GM21360 (cell line): ENCODE data around the gene ADCY5.
"Not testable (repeated sequence)": the region's sequence is repeated elsewhere in the genome, so short reads cannot be mapped to it uniquely, and the experiment has no call there.

ENCODE experiments used
- ATAC-seq: cut with Tn5 transposase; IDR thresholded peaks from one replicate; pipeline ENCODE4 v1.9.1; 2021; ENCODE audit warnings: mild to moderate bottlenecking, moderate library complexity; ENCODE audit not compliant: unreplicated experiment

ADCY5 gene

GRCh38 chr3:123277106-123277505 is 171.8 kb downstream of the ADCY5 start:
- no peak for ATAC-seq

GRCh38 chr3:123276346-123277006 is 172.4 kb downstream of the ADCY5 start:
- no peak for ATAC-seq

DNA sequence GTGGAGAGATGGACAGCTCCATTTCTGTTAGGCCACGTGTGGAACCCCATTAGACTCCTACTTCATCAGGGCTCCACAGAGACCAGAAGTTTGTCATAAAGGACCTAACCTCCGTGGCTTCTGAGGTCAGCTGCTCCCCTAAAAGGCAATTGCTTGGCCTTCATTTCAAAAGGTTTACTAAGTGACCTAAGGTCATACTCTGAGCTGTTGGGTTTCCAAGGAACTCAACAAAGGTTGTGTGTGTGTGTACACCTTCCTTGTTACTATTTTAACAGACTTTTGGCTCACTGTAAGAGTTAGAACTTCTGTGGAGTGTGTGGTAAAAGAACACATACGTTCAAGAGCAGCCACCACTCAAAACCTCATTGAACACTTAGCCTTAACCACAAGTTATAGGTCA is 173.2 kb downstream of the ADCY5 start:
- ATAC-seq, result no peak

GRCh38 chr3:123272547-123272946 is 176.3 kb downstream of the ADCY5 start:
- ATAC-seq, result no peak

DNA sequence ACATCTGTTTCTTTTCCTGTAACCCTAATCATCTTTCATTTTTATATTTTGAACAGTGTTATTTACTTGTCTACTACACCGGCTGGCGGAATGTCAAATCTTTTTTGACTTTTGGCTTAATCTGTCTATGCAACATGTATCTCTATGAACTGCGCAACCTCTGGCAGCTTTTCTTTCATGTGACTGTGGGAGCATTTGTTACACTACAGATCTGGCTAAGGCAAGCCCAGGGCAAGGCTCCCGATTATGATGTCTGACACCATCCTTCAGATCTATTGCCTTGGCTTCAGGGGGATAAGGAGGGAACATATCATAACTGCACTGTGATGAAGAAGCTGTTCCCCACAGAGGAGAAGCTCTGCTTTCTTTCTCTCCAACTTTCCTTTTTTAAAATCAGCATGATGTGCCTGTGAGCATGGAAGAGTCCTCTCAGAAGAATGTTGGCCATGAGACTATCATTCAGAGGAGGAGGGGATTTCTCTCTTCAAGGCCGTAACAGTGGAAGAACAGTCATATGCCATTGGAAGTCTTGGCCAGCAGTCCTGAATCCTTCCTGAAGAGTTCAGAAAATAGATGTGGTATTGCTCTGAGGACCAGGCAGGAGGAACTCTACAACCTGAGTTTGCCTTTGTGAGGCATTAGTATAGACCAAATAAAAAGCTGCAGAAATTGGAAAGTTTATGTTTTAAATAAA is 177.3 kb downstream of the ADCY5 start:
- no peak for ATAC-seq

GRCh38 chr3:123270818-123271217 is 178.1 kb downstream of the ADCY5 start:
- ATAC-seq, result no peak

GRCh38 chr3:123267821-123268220 is 181.1 kb downstream of the ADCY5 start:
- no peak for ATAC-seq

DNA sequence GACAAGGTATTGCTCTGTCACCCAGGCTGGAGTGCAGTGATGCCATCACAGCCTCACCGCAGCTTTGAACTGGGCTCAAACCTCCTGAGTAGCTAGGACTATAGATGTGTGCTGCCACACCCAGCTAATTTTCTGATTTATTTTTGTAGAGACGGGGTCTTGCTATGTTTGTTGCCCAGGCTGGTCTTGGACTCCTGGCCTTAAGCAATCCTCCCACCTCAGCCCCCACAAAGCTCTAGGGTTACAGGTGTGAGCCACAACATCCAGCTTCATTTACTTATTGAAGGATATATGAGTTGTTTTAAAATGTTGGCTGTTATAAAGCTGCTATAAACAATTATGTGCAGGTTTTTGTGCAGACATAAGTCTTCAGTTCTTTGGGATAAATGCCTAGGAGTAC is 184.9 kb downstream of the ADCY5 start:
- ATAC-seq, result no peak

DNA sequence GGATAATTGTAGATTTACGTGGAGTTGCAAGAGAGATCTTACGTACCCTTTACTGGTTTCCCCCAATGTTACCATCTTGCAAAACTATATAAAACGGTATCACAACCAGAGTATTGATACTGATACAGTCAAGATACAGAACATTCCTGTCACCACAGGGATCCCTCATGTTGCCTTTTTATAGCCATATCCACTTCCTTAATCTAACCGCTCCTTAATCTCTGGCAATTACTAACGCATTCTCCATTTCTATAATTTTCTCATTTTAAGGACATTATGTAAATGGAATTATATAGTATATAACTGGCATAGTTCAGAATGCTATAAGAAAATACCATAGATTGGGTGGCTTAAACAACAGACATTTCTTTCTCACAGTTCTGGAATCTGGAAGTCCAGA is 186.0 kb downstream of the ADCY5 start:
- no peak for ATAC-seq

DNA sequence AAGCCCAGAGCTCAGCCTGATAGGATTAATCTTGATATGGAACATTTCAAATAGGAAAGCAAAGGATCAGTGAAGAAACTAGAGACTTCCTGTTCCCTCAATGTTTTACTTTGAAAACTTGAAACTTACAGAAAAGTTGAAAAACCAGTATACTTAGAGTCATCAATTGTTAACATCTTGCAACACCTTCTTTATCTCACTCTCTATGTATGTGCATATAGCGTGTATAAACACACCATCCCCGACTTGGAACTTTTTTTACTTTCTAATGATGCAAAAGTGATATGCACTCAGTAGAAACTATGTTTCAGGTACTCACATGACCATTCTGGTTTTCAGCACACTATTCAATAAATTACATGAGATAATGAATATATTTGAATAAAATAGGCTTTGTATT is 186.7 kb downstream of the ADCY5 start:
- ATAC-seq, result no peak

- no peak for ATAC-seq
These were observed 187.2 kb downstream of the ADCY5 start for GRCh38 chr3:123261666-123262065.

DNA sequence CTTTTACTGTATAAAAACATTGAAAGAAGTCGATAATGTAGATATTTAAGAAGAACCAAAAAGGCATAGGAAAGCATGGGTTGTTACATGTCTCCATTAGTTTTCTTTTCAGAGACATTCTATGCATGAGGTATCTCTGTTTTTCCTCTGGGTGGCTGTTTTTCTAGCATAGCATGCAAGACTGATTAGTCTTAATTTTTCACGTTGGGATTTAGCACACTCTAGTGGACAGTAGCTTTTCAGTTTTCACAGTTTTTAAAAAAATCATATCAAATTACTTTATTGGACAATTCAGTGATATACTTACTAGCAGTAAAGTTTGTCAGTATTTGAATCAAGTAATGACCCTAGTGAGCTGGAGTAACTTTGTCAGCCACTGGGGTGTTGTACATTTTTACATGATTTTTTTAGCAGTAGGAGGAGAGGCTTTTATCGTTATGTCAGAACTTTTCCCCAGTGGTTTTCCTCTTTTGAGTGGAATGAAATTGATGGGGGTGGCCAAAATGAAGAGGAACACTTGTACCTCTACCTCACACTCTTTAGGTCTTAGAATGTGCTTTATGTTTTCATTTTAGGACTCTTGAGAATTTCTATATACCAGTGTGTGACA is 190.0 kb downstream of the ADCY5 start:
- ATAC-seq, result no peak

DNA sequence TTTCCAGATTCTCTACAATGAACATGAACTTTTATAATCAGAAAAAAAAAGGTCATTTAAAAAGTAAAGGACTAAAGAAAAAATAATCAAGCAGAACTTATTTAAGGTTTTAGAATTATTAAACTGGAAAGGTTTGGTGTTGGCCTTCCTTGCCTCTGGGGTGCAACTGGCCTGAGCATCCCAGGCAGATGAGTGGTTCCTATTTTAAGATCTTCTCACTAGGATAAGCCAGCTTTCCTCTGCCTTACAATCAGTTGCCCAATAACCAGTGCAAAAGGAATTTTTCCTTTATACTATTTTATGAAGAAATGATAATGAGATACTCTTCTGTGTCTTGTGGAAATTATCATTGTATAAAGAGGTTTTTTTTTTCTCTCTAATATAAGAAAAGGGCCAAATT is 190.5 kb downstream of the ADCY5 start:
- ATAC-seq, result no peak

- ATAC-seq, result no peak
These were observed 192.6 kb downstream of the ADCY5 start for GRCh38 chr3:123256256-123256655.

DNA sequence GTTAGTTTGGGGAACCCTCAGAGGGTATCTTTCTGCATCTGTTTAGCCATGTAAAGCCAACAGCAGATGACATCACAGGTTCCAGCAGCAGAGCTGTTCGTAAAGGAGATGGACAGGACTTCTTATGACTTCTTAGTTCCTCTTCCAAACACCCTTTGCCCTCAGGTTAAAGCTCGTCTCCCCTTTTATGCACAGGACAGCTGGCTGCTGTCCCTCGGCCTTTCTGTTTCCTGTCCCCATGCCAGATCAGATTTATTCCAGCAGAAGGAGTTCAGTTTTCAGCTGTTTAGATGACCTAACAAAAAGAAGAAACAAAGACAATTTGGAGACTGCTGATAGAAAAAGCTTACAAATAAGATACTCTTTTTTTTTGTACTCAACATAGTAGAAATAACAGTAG is 202.0 kb downstream of the ADCY5 start:
- no peak for ATAC-seq

- no peak for ATAC-seq
These were observed 204.8 kb downstream of the ADCY5 start for GRCh38 chr3:123244128-123244527.

DNA sequence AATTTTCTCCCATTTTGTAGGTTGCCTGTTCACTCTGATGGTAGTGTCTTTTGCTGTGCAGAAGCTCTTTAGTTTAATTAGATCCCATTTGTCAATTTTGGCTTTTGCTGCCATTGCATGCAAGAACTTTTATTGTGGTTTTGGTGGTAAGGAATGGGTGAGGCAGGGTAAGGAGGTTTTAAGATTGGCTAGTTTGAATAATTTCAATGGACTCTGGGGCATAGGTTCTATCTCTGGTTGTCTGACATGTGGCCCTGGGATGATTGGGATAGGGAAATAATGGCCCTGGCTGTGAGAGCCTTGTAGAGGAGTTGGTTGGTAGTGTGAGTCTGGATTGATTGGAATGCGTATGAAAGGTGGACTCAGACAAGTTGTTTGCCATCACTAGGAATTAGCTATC is 209.1 kb downstream of the ADCY5 start:
- ATAC-seq, result no peak

DNA sequence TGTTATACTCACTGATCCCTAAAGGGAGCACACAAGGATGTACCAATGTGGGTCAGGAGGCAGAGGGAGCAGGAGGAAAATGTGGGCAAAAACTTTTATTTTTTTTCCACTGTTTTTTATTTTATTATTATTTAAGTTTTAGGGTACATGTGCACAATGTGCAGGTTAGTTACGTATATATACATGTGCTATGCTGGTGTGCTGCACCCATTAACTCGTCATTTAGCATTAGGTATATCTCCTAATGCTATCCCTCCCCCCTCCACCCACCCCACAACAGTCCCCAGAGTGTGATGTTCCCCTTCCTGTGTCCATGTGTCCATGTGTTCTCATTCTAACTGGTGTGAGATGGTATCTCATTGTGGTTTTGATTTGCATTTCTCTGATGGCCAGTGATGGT is 209.7 kb downstream of the ADCY5 start:
- not testable (repeated sequence) for ATAC-seq

DNA sequence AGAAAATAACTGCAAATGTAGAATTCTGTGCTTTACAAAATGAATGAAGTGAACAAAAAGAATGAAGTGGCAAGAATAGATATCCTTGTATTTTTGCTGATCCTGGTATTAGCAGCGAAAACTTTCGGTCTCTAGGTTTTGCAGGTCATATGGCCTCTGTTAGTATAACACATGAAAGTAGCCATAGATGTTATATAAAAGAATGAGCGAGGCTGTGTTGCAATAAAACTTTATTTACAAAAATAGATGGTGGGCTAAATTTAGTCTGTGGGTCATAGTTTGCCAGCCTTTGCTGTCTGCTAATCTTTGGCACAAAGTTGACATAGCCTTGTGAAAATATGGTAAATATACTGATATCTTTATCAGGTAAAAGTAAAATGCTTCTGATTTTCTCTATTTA is 212.0 kb downstream of the ADCY5 start:
- ATAC-seq, result no peak
